HepG2 (cell line): ENCODE measurements around the gene DUSP7. TPM values are rescaled to one million over a fixed set of nuclear protein-coding genes. Genes with fewer than 3 reads are reported as not detected.

Source experiments
- polyA plus RNA-seq, 8 experiments: library from polyadenylated mRNA; depleted of rRNA in 3 of 8; stranded (reverse) in 7 of 8; unstranded in 1 of 8; fragments of >200 nt; fragmentation: Illumina TruSeq in 4 of 8; extraction: Trizol in 4 of 8; gene quantifications; 2 replicates each; pipeline versions ENCODE4 v1.2.1 to v1.2.3, GENCODE V29; 2011 to 2016; ENCODE audit warnings: low read depth in 4 of 8, missing spikeins in 1 of 8, mixed read lengths in 1 of 8; ENCODE audit not compliant: insufficient read depth in 1 of 8
- total RNA-seq, 5 experiments: library from RNA; depleted of rRNA; stranded (reverse); fragments of >200 nt; fragmentation: Illumina TruSeq; extraction: Trizol; gene quantifications; 2 replicates each; pipeline ENCODE4 v1.2.3, GENCODE V29; 2016; ENCODE audit warnings: low read depth in 1 of 5

DUSP7 gene
- total and polyA plus RNA-seq, 2 of the 13 experiments (the other 11 are each of a cell fraction or from before 2014, with no cell fraction given) = 6.6 to 8.8 TPM

Other genes with a start within 250 kb of the DUSP7 start
- gene IQCF2, start 195.0 kb downstream of the DUSP7 start, total RNA-seq (2016; rRNA removed; fragmentation: Illumina TruSeq; extraction: Trizol) = not detected in 2 replicates
- gene IQCF2, start 195.0 kb downstream of the DUSP7 start, polyA plus RNA-seq (2011; rRNA removed) = not detected in 2 replicates
- not detected in 2 replicates for gene IQCF5, start 181.0 kb downstream of the DUSP7 start, total RNA-seq (2016; rRNA removed; fragmentation: Illumina TruSeq; extraction: Trizol)
- not detected in 2 replicates for gene IQCF5, start 181.0 kb downstream of the DUSP7 start, polyA plus RNA-seq (2011; rRNA removed)
- gene IQCF1, start 153.2 kb downstream of the DUSP7 start, total RNA-seq (2016; rRNA removed; fragmentation: Illumina TruSeq; extraction: Trizol) = not detected in 2 replicates
- not detected in 2 replicates for gene IQCF1, start 153.2 kb downstream of the DUSP7 start, polyA plus RNA-seq (2011; rRNA removed)
- gene RRP9, start 114.7 kb downstream of the DUSP7 start, total RNA-seq (2016; rRNA removed; fragmentation: Illumina TruSeq; extraction: Trizol) = 39.4 and 44.0 TPM in 2 replicates
- 14.8 and 18.4 TPM in 2 replicates for gene RRP9, start 114.7 kb downstream of the DUSP7 start, polyA plus RNA-seq (2011; rRNA removed)
- 7.7 and 11.2 TPM in 2 replicates for gene PARP3, start 114.2 kb downstream of the DUSP7 start, total RNA-seq (2016; rRNA removed; fragmentation: Illumina TruSeq; extraction: Trizol)
- gene PARP3, start 114.2 kb downstream of the DUSP7 start, polyA plus RNA-seq (2011; rRNA removed) = 21.5 and 24.0 TPM in 2 replicates
- gene GPR62, start 101.2 kb downstream of the DUSP7 start, total RNA-seq (2016; rRNA removed; fragmentation: Illumina TruSeq; extraction: Trizol) = not detected in 2 replicates
- gene GPR62, start 101.2 kb downstream of the DUSP7 start, polyA plus RNA-seq (2011; rRNA removed) = not detected in 2 replicates
- gene PCBP4, start 89.1 kb downstream of the DUSP7 start, total RNA-seq (2016; rRNA removed; fragmentation: Illumina TruSeq; extraction: Trizol) = 32.5 and 36.8 TPM in 2 replicates
- 51.3 and 58.9 TPM in 2 replicates for gene PCBP4, start 89.1 kb downstream of the DUSP7 start, polyA plus RNA-seq (2011; rRNA removed)
- gene ABHD14B, start 82.5 kb downstream of the DUSP7 start, total RNA-seq (2016; rRNA removed; fragmentation: Illumina TruSeq; extraction: Trizol) = 40.4 and 44.4 TPM in 2 replicates
- gene ABHD14B, start 82.5 kb downstream of the DUSP7 start, polyA plus RNA-seq (2011; rRNA removed) = 102 and 108 TPM in 2 replicates
- gene ABHD14A, start 81.5 kb downstream of the DUSP7 start, total RNA-seq (2016; rRNA removed; fragmentation: Illumina TruSeq; extraction: Trizol) = 12.3 and 29.5 TPM in 2 replicates
- 46.9 and 53.9 TPM in 2 replicates for gene ABHD14A, start 81.5 kb downstream of the DUSP7 start, polyA plus RNA-seq (2011; rRNA removed)
- 112 and 113 TPM in 2 replicates for gene ACY1, start 73.0 kb downstream of the DUSP7 start, total RNA-seq (2016; rRNA removed; fragmentation: Illumina TruSeq; extraction: Trizol)
- 162 and 166 TPM in 2 replicates for gene ACY1, start 73.0 kb downstream of the DUSP7 start, polyA plus RNA-seq (2011; rRNA removed)
- 1,348 and 1,507 TPM in 2 replicates for gene RPL29, start 60.7 kb downstream of the DUSP7 start, total RNA-seq (2016; rRNA removed; fragmentation: Illumina TruSeq; extraction: Trizol)
- 2,212 and 2,263 TPM in 2 replicates for gene RPL29, start 60.7 kb downstream of the DUSP7 start, polyA plus RNA-seq (2011; rRNA removed)
- gene POC1A, start 97.9 kb upstream of the DUSP7 start, total RNA-seq (2016; rRNA removed; fragmentation: Illumina TruSeq; extraction: Trizol) = 20.0 and 22.5 TPM in 2 replicates
- 12.6 and 14.6 TPM in 2 replicates for gene POC1A, start 97.9 kb upstream of the DUSP7 start, polyA plus RNA-seq (2011; rRNA removed)
- 36.0 and 40.2 TPM in 2 replicates for gene ALAS1, start 141.6 kb upstream of the DUSP7 start, total RNA-seq (2016; rRNA removed; fragmentation: Illumina TruSeq; extraction: Trizol)
- 39.0 and 43.2 TPM in 2 replicates for gene ALAS1, start 141.6 kb upstream of the DUSP7 start, polyA plus RNA-seq (2011; rRNA removed)
- gene TLR9, start 169.1 kb upstream of the DUSP7 start, total RNA-seq (2016; rRNA removed; fragmentation: Illumina TruSeq; extraction: Trizol) = not detected in 2 replicates
- 0.08 TPM in 1 of 2 replicates, not detected in the other for gene TLR9, start 169.1 kb upstream of the DUSP7 start, polyA plus RNA-seq (2011; rRNA removed)
- 45.5 and 49.1 TPM in 2 replicates for gene TWF2, start 182.6 kb upstream of the DUSP7 start, total RNA-seq (2016; rRNA removed; fragmentation: Illumina TruSeq; extraction: Trizol)
- 108 and 123 TPM in 2 replicates for gene TWF2, start 182.6 kb upstream of the DUSP7 start, polyA plus RNA-seq (2011; rRNA removed)
- 1.5 and 2.5 TPM in 2 replicates for gene PPM1M, start 189.2 kb upstream of the DUSP7 start, total RNA-seq (2016; rRNA removed; fragmentation: Illumina TruSeq; extraction: Trizol)
- 5.9 and 6.9 TPM in 2 replicates for gene PPM1M, start 189.2 kb upstream of the DUSP7 start, polyA plus RNA-seq (2011; rRNA removed)
- 59.5 and 62.0 TPM in 2 replicates for gene WDR82, start 222.1 kb upstream of the DUSP7 start, total RNA-seq (2016; rRNA removed; fragmentation: Illumina TruSeq; extraction: Trizol)
- gene WDR82, start 222.1 kb upstream of the DUSP7 start, polyA plus RNA-seq (2011; rRNA removed) = 39.1 and 41.9 TPM in 2 replicates
- gene GLYCTK, start 231.3 kb upstream of the DUSP7 start, total RNA-seq (2016; rRNA removed; fragmentation: Illumina TruSeq; extraction: Trizol) = 91.7 and 126 TPM in 2 replicates
- gene GLYCTK, start 231.3 kb upstream of the DUSP7 start, polyA plus RNA-seq (2011; rRNA removed) = 70.0 and 102 TPM in 2 replicates